K562 (cell line): Measurements from ENCODE around the gene TEX38. TPM values are rescaled to one million over a fixed set of nuclear protein-coding genes. Genes with fewer than 3 reads are reported as not detected.
"Not testable (repeated sequence)": the region's sequence is repeated elsewhere in the genome, so short reads cannot be mapped to it uniquely, and the experiment has no call there.

Experiments
- ATAC-seq: fragments of 200-7000 bp; cut with Tn5 transposase; 3 replicates; pipeline ENCODE4 v1.9.1; 2020; ENCODE audit warnings: moderate library complexity
- BruUV-seq: library from RNA; stranded (reverse); fragments of 400-500 nt; replicated peaks from 2 replicates; lab custom pipeline; 2021; lab: Mats Ljungman, UMichigan
- CTCF ChIA-PET: fragments of 300-600 bp; formaldehyde crosslinking; extraction: SDS; loops from one replicate; lab custom pipeline; 2021; ENCODE audit warnings: low intra/inter-chr PET ratio; lab: Yijun Ruan, JAX
- POLR2A ChIA-PET: fragments of 300-600, 350-650 bp; sonication (Branson Sonifier 250); formaldehyde crosslinking; extraction: SDS; loops from one replicate; lab custom pipeline; 2021; ENCODE audit warnings: antibody characterized with exemption, inconsistent platforms; lab: Yijun Ruan, JAX
- DNase-seq, 4 experiments: peaks; one replicate each; pipeline versions ENCODE4 v3.0.0 to v3.0.0-alpha.2; 2011 to 2018; ENCODE audit warnings: low spot score in 3 of 4, mixed read lengths in 3 of 4; ENCODE audit errors: extremely low read depth in 1 of 4
- FAIRE-seq: peaks from 2 replicates; lab custom pipeline; 2011; peaks lifted over from hg19 to GRCh38; lab: Jason Lieb, UNC
- H2AFZ ChIP-seq: 2 replicates; pipeline ENCODE4 v1.6.0; 2011; ENCODE audit warnings: low read depth, low read length, control low read depth, inconsistent platforms
- H3K27ac ChIP-seq: fragments of 200-600 bp; 3 replicates; pipeline ENCODE4 v1.8.0; 2011; ENCODE audit warnings: low read depth, mild to moderate bottlenecking, control low read depth, inconsistent platforms, low read length, moderate library complexity, mixed read lengths; ENCODE audit errors: extremely low read depth
- H3K27me3 ChIP-seq, 2 experiments: fragments of 300-600 bp in 1 of 2; 2 replicates in 1 of 2; 3 replicates in 1 of 2; pipeline versions ENCODE4 v1.6.0 to v1.8.0; 2011; ENCODE audit warnings: inconsistent platforms in 2 of 2, low read length in 2 of 2, mild to moderate bottlenecking in 1 of 2, mixed read lengths in 1 of 2, moderate library complexity in 1 of 2; ENCODE audit not compliant: control insufficient read depth in 2 of 2, insufficient read depth in 2 of 2
- H3K36me3 ChIP-seq: fragments of 300-600 bp; 3 replicates; pipeline ENCODE4 v1.8.0; 2011; ENCODE audit warnings: mild to moderate bottlenecking, low read length, inconsistent platforms; ENCODE audit not compliant: control insufficient read depth, insufficient read depth
- H3K4me1 ChIP-seq, 2 experiments: fragments of 200-600 bp in 1 of 2; replicated peaks in 1 of 2; 2 replicates in 1 of 2; 3 replicates in 1 of 2; pipeline versions ENCODE4 v1.5.1 to v1.8.0; 2011; ENCODE audit warnings: inconsistent platforms in 2 of 2, low read length in 2 of 2, mild to moderate bottlenecking in 1 of 2, mixed read lengths in 1 of 2, moderate library complexity in 1 of 2; ENCODE audit not compliant: control insufficient read depth in 2 of 2, insufficient read depth in 2 of 2
- H3K4me2 ChIP-seq: 2 replicates; pipeline ENCODE4 v1.6.1; 2011; ENCODE audit warnings: low read length, control low read depth, inconsistent platforms, mixed read lengths; ENCODE audit not compliant: insufficient read depth
- H3K4me3 ChIP-seq: fragments of 200-600 bp; sonication (generic), shearing (Covaris generic); 2 replicates; pipeline ENCODE4 v1.5.1; 2016; ENCODE audit warnings: control low read depth, inconsistent platforms
- H3K79me2 ChIP-seq: fragments of 200-600 bp; 3 replicates; pipeline ENCODE4 v1.8.0; 2011; ENCODE audit warnings: low read length, inconsistent platforms; ENCODE audit not compliant: control insufficient read depth, insufficient read depth
- H3K9ac ChIP-seq, 2 experiments: 2 replicates each; pipeline versions ENCODE4 v1.6.0 to v1.6.1; 2011; ENCODE audit warnings: low read depth in 2 of 2, low read length in 2 of 2, control low read depth in 1 of 2, inconsistent platforms in 1 of 2, mild to moderate bottlenecking in 1 of 2, mixed read lengths in 1 of 2; ENCODE audit not compliant: insufficient read depth in 1 of 2
- H3K9me1 ChIP-seq: one replicate; pipeline ENCODE4 v1.6.0; 2011; ENCODE audit warnings: inconsistent platforms, mild to moderate bottlenecking, low read length, moderate library complexity; ENCODE audit not compliant: control insufficient read depth, insufficient read depth
- H3K9me3 ChIP-seq: replicated peaks from 2 replicates; pipeline ENCODE4 v1.5.1; 2011; ENCODE audit warnings: low read depth, low read length, inconsistent platforms; ENCODE audit not compliant: control insufficient read depth, insufficient read depth
- H4K20me1 ChIP-seq: replicated peaks from 2 replicates; pipeline ENCODE4 v1.6.1; 2011; ENCODE audit warnings: low read length, inconsistent platforms, mixed read lengths; ENCODE audit not compliant: control insufficient read depth, insufficient read depth
- CEBPB ChIP-seq: fragments of 450-650 bp; IDR thresholded peaks from 2 replicates; pipeline ENCODE4 v1.6.1; 2016; ENCODE audit warnings: missing genetic modification characterization, missing compliant biosample characterization
- CEBPG ChIP-seq, 3 experiments: fragments of 200-800 bp in 1 of 3; sonication (Bioruptor generic) in 1 of 3; sonication (generic) in 1 of 3; formaldehyde crosslinking in 1 of 3; IDR thresholded peaks in 2 of 3; conservative IDR thresholded peaks in 1 of 3; 2 replicates each; pipeline versions ENCODE4 v1.6.1 to v1.8.0; 2016 to 2022; ENCODE audit warnings: missing compliant biosample characterization in 2 of 3, missing genetic modification characterization in 2 of 3, mild to moderate bottlenecking in 1 of 3, missing genetic modification reagents in 1 of 3
- ELF2 ChIP-seq: fragments of 250-450 bp; sonication (Bioruptor Pico); IDR thresholded peaks from 2 replicates; pipeline ENCODE4 v1.5.0; 2021; ENCODE audit warnings: mild to moderate bottlenecking
- ETV1 ChIP-seq: fragments of 450-650 bp; conservative IDR thresholded peaks from 2 replicates; pipeline ENCODE4 v1.6.1; 2016; ENCODE audit warnings: missing genetic modification characterization, control low read depth, low read depth, missing compliant biosample characterization
- GTF2E2 ChIP-seq: fragments of 200-800 bp; sonication (Bioruptor generic); IDR thresholded peaks from 2 replicates; pipeline ENCODE4 v1.6.1; 2016; ENCODE audit warnings: missing genetic modification characterization, missing compliant biosample characterization
- HMG20B ChIP-seq: fragments of 250-450 bp; sonication (Bioruptor Pico); IDR thresholded peaks from 2 replicates; pipeline ENCODE4 v1.5.0; 2021; ENCODE audit warnings: mild to moderate bottlenecking
- NRF1 ChIP-seq, 2 experiments: fragments of 450-650 bp; IDR thresholded peaks in 1 of 2; conservative IDR thresholded peaks in 1 of 2; 2 replicates each; pipeline ENCODE4 v1.6.1; 2014; ENCODE audit warnings: mild to moderate bottlenecking in 2 of 2
- RBM25 ChIP-seq: fragments of 200-400 bp; formaldehyde crosslinking; IDR thresholded peaks from 2 replicates; pipeline ENCODE4 v1.6.1; 2018; ENCODE audit warnings: low read length, low read depth, moderate library complexity; ENCODE audit not compliant: severe bottlenecking
- SP2 ChIP-seq: IDR thresholded peaks from 2 replicates; pipeline ENCODE4 v1.6.1; 2011; ENCODE audit warnings: mild to moderate bottlenecking, low read depth, low read length, moderate library complexity; ENCODE audit not compliant: poor library complexity, severe bottlenecking; ENCODE audit errors: extremely low read depth
- TBL1XR1 ChIP-seq, 2 experiments: IDR thresholded peaks; 2 replicates each; pipeline ENCODE4 v1.6.1; 2012; ENCODE audit warnings: improper control_type of control experiment in 2 of 2, low read length in 2 of 2, mild to moderate bottlenecking in 1 of 2
- ZC3H11A ChIP-seq: IDR thresholded peaks from 2 replicates; pipeline ENCODE4 v1.6.1; 2012; ENCODE audit warnings: low read depth, low read length, improper control_type of control experiment
- ZNF212 ChIP-seq: fragments of 450-650 bp; formaldehyde crosslinking; IDR thresholded peaks from 2 replicates; pipeline ENCODE4 v1.4.0; 2020; ENCODE audit warnings: mild to moderate bottlenecking
- ZNF232 ChIP-seq: sonication (generic); formaldehyde crosslinking; IDR thresholded peaks from 2 replicates; pipeline ENCODE4 v1.8.0; 2022; ENCODE audit warnings: mild to moderate bottlenecking, missing genetic modification reagents
- ZNF311 ChIP-seq: fragments of 250-450 bp; sonication (Bioruptor Pico); IDR thresholded peaks from 2 replicates; pipeline ENCODE4 v1.4.0; 2020; ENCODE audit warnings: mild to moderate bottlenecking, moderate library complexity
- WGBS: fragments of 100-300 bp; shearing (Covaris generic); methylation state at CpG from one replicate; pipeline ENCODE4 v1.1.6; 2016; ENCODE audit warnings: low coverage, mixed read lengths; ENCODE audit not compliant: insufficient coverage; ENCODE audit errors: missing lambda C conversion rate; 5-methylcytosine and 5-hydroxymethylcytosine counted together
- in situ Hi-C: fragments of 300-500 bp; cut with MboI; formaldehyde crosslinking; loops from 4 replicates; pipeline ENCODE4 v1.15.0; 2018; ENCODE audit warnings: inconsistent platforms, mixed read lengths
- intact Hi-C: fragments of 100-400 bp; cut with micrococcal nuclease; formaldehyde crosslinking; loops from 2 replicates; pipeline ENCODE4 v1.14.2; 2022
- polyA plus RNA-seq, 8 experiments: library from polyadenylated mRNA; depleted of rRNA in 4 of 8; stranded (reverse) in 5 of 8; unstranded in 3 of 8; fragments of >200 nt; fragmentation: Nextera tagmentation in 2 of 8; fragmentation: Illumina TruSeq in 1 of 8; extraction: Ambion mirVana in 2 of 8; extraction: Trizol in 1 of 8; gene quantifications; 2 replicates each; pipeline versions ENCODE4 v1.2.1 to v1.2.3, GENCODE V29; 2011 to 2014; ENCODE audit warnings: inconsistent platforms in 1 of 8, missing spikeins in 1 of 8
- total RNA-seq, 7 experiments: library from RNA; depleted of rRNA in 6 of 7; stranded (reverse); fragments of >200 nt in 6 of 7; fragmentation: Illumina TruSeq in 2 of 7; extraction: Trizol in 2 of 7; gene quantifications; 2 replicates each; pipeline versions ENCODE4 v1.2.1 to v1.2.3, GENCODE V29; 2011 to 2021; ENCODE audit warnings: low replicate concordance in 1 of 7

The TEX38 gene
- total and polyA plus RNA-seq, 9 of the 15 experiments (the other 6 are each of a cell fraction or from before 2014, with no cell fraction given): not detected

- no peak for TF ChIP-seq ELF2 (CRISPR knock-in tag)
- TF ChIP-seq SP2: no peak
- TF ChIP-seq ZC3H11A: no peak
- TF ChIP-seq, all 486 proteins: peak for 26
Observed at GRCh38 chr1:46719689-46720088, 48.0 kb downstream of the TEX38 start (continued).

DNA sequence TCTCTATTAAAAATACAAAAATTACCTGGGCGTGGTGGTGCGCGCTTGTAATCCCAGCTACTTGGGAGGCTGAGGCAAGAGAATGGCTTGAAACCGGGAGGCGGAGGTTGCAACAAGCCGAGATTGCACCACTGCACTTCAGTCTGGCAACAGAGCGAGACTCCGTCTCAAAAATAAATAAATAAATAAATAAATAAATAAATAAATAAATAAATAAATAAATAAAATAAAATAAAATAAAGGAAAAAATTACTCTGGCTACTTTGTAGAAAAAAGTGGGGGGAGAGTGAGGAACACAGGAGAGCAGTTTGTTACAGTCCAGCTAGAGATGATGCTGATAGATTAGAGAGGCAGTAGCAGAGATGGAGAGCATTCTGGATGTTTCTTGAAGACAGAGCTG, 48.7 kb downstream of the TEX38 start:
- H3K4me2 ChIP-seq, BruUV-seq, H3K9me3 ChIP-seq, DNase-seq, H2AFZ ChIP-seq, ATAC-seq, H3K9me1 ChIP-seq, CTCF ChIA-PET, H4K20me1 ChIP-seq, H3K4me3 ChIP-seq, H3K27ac ChIP-seq, FAIRE-seq, H3K9ac ChIP-seq, H3K27me3 ChIP-seq: not testable (repeated sequence)
- WGBS: 95% methylated on average over 8 of the region's 8 CpGs
- H3K36me3 ChIP-seq: peaks cover 25% of the 10 kb centered on the region
- intact Hi-C loops (loop anchor here (5.0 kb wide), 1 partner anchor 163 kb away; no protein-coding TSS in a partner anchor), in situ Hi-C loops (loop anchor here (5.0 kb wide), 1 partner anchor 103 kb away; the partner anchor contains the start of gene MOB3C)
- POLR2A ChIA-PET: interaction anchor here (0.6 to 2.5 kb wide), 3 partner anchors 10 to 254 kb away, joined by 3 to 8 read pairs (median 3); no protein-coding TSS in a partner anchor
- H3K4me1 ChIP-seq: peaks cover 32 to 38% of the 10 kb centered on the region in 2 experiments
- H3K79me2 ChIP-seq: peaks cover 28% of the 10 kb centered on the region

DNA sequence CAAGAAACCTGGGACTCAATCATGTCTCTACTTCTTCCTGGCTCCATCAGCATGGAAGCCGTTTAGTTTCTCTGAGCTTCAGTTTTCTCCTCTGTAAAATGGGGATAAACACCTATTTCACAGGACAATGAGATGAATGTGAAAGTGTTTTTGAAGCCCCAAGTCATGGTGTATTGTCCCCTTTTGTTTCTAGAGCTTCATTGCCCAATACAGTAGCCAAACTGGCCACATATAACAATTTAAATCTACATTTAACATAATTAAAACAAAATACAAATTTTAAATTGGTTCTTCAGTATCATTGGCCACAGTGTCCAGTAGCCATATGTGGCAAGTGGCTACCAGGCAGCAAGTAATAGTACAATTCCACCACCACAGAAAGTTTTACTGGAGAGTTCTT, 49.5 kb downstream of the TEX38 start:
- ChIA-PET CTCF (no interaction called here), POLR2A (interaction anchor here (0.6 to 1.0 kb wide), 3 partner anchors 14 to 97 kb away, joined by 3 to 4 read pairs (median 4); no protein-coding TSS in a partner anchor)
- no peaks in the 10 kb centered on the region for H3K9me1 ChIP-seq
- FAIRE-seq: no peak
- no peak for ATAC-seq
- H3K4me1 ChIP-seq: peaks cover 32 to 38% of the 10 kb centered on the region in 2 experiments
- H3K9me3 ChIP-seq: no peaks in the 10 kb centered on the region
- in situ Hi-C loops (loop anchor here (5.0 kb wide), 1 partner anchor 104 kb away; the partner anchor contains the start of gene MOB3C), intact Hi-C loops (loop anchor here (5.0 kb wide), 1 partner anchor 164 kb away; no protein-coding TSS in a partner anchor)
- peaks cover 17% of the 10 kb centered on the region for H3K36me3 ChIP-seq
- no peak overlapping the region for H3K9ac ChIP-seq
- H3K79me2 ChIP-seq: peaks cover 27% of the 10 kb centered on the region
- H3K4me3 ChIP-seq: no peak overlapping the region
- H2AFZ ChIP-seq: peak overlapping the region; percentile 72
- 0 out of 2 replicates have a peak, but pooled peaks have one; percentile 27 for TF ChIP-seq CEBPB
- TF ChIP-seq TBL1XR1 (IDR thresholded peaks at IDR 0.05; ENCODE audit: low read length in 2 of 2): no peak
- peak; percentile 25 for TF ChIP-seq RBM25
- no peak for TF ChIP-seq ETV1 (tag)
- no peak for TF ChIP-seq HMG20B (CRISPR knock-in tag)
- TF ChIP-seq ZNF311 (CRISPR knock-in tag): no peak
- TF ChIP-seq CEBPG (CRISPR knock-in tag; IDR thresholded peaks at IDR 0.05): no peak
- TF ChIP-seq CEBPG (tag; conservative IDR thresholded peaks at IDR 0.05 in 1 of 2, IDR thresholded peaks at IDR 0.05 in 1 of 2): 0 out of 4 replicates have a peak, but pooled peaks of 1 of the 2 experiments have one; percentile 12
- TF ChIP-seq ZNF232 (CRISPR knock-in tag): peak; percentile 93
- no peak for TF ChIP-seq ZNF212 (CRISPR knock-in tag)
- TF ChIP-seq NRF1 (conservative IDR thresholded peaks at IDR 0.05 in 1 of 2, IDR thresholded peaks at IDR 0.05 in 1 of 2): no peak
- TF ChIP-seq GTF2E2 (tag): no peak
- BruUV-seq: no TSS peak
- WGBS: 31% methylated on average over 1 of the region's 1 CpG
- peaks cover 6% of the 10 kb centered on the region; the same call in 1 of the 2 replicates for H4K20me1 ChIP-seq
- no peaks in the 10 kb centered on the region for H3K27me3 ChIP-seq
- DNase-seq: no peak
- no peak overlapping the region for H3K27ac ChIP-seq
- H3K4me2 ChIP-seq: no peak overlapping the region
